Skeletal muscle tissue (tissue), 4 donors: ENCODE measurements around the gene ARID4A. TPM values are rescaled to one million over a fixed set of nuclear protein-coding genes. Genes with fewer than 3 reads are reported as not detected.

ENCODE experiments used
- H3K27ac ChIP-seq: one replicate; pipeline ENCODE4 v1.7.0; 2013; ENCODE audit warnings: mild to moderate bottlenecking, low read depth, low read length, inconsistent platforms
- H3K27me3 ChIP-seq, 3 donors: one replicate each; pipeline ENCODE4 v1.7.0; 2013; ENCODE audit warnings: low read length in 3 of 3; ENCODE audit not compliant: control insufficient read depth in 3 of 3, insufficient read depth in 3 of 3
- H3K36me3 ChIP-seq, 3 donors: one replicate each; pipeline ENCODE4 v1.7.0; 2013; ENCODE audit warnings: low read length in 3 of 3; ENCODE audit not compliant: control insufficient read depth in 3 of 3, insufficient read depth in 3 of 3
- H3K4me1 ChIP-seq, 3 donors: one replicate each; pipeline ENCODE4 v1.7.0; 2013; ENCODE audit warnings: low read length in 3 of 3, mild to moderate bottlenecking in 3 of 3; ENCODE audit not compliant: control insufficient read depth in 3 of 3, insufficient read depth in 3 of 3
- H3K4me3 ChIP-seq, 3 donors: one replicate each; pipeline ENCODE4 v1.7.0; 2013; ENCODE audit warnings: low read length in 3 of 3
- H3K9ac ChIP-seq, 3 donors: one replicate each; pipeline ENCODE4 v1.7.0; 2013; ENCODE audit warnings: low read length in 3 of 3, mild to moderate bottlenecking in 3 of 3, moderate library complexity in 2 of 3, low read depth in 1 of 3
- H3K9me3 ChIP-seq, 3 donors: one replicate each; pipeline ENCODE4 v1.7.0; 2013; ENCODE audit warnings: low read length in 3 of 3; ENCODE audit not compliant: control insufficient read depth in 3 of 3
- total RNA-seq: library from RNA; depleted of rRNA; stranded (reverse); fragments of >200 nt; gene quantifications from one replicate; pipeline ENCODE4 v1.2.3, GENCODE V29; 2014
- donor health status: Osteomylitis.

The ARID4A gene
- total RNA-seq, 1 donor from 2014 or later = 17.7 TPM

GRCh38 chr14:58288106-58288792, 10.1 kb upstream of the ARID4A start:
- no peaks in the 10 kb centered on the region for H3K9me3 ChIP-seq
- H3K9ac ChIP-seq = no peak overlapping the region
- H3K27ac ChIP-seq = no peak overlapping the region
- H3K4me1 ChIP-seq = peaks cover 6 to 9% (median 8%) of the 10 kb centered on the region in 3 donors
- H3K36me3 ChIP-seq = peaks cover 5 to 35% (median 28%) of the 10 kb centered on the region in 3 donors
- no peaks in the 10 kb centered on the region for H3K27me3 ChIP-seq
- H3K4me3 ChIP-seq = no peak overlapping the region

DNA sequence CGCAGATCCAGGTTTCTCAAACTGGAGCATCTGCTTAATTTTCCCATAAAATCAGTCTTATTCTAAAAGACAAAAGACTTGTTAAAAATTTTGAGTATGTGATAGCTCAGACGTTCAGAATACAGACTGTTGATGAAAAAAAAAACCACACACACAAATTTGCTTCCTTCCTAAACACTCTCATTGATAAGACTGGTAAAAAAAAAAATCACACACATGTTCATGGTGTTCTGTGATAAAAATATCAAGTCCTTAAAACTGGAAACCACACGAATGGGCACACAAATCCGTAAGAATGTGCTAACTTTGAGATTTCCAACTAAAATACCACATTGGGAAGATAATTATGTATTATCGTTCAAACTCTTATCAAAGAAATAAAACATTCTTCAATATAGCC, 6.7 kb upstream of the ARID4A start:
- H3K9me3 ChIP-seq = no peaks in the 10 kb centered on the region
- H3K36me3 ChIP-seq = peaks cover 12 to 32% (median 28%) of the 10 kb centered on the region in 3 donors
- peaks cover 2 to 13% (median 2%) of the 10 kb centered on the region in 3 donors for H3K4me1 ChIP-seq
- H3K4me3 ChIP-seq = no peak overlapping the region
- no peak overlapping the region for H3K27ac ChIP-seq
- H3K27me3 ChIP-seq = no peaks in the 10 kb centered on the region
- no peak overlapping the region for H3K9ac ChIP-seq

DNA sequence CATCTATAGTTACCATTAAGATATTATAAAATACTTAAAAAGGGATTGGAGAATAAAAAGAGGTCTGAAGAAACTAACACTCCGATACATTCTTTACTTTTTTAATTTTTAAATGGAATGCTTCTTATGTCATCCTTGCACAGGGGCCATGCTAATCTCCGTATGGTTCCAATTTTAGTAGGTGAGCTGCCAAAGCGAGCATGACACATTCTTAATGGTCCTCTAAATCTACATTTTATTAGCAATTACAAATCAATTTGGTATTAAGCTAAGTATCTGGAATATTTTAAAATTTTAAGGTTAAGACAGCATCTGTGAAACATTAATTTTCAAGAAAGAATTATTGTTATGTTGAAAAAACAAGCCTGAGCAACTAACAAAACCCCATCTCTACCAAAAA, 6.2 kb upstream of the ARID4A start:
- H3K4me3 ChIP-seq = no peak overlapping the region
- no peaks in the 10 kb centered on the region for H3K9me3 ChIP-seq
- no peak overlapping the region for H3K9ac ChIP-seq
- peaks cover 2 to 17% (median 5%) of the 10 kb centered on the region in 3 donors for H3K4me1 ChIP-seq
- peaks cover 12 to 32% (median 28%) of the 10 kb centered on the region in 3 donors for H3K36me3 ChIP-seq
- H3K27ac ChIP-seq = no peak overlapping the region
- H3K27me3 ChIP-seq = no peaks in the 10 kb centered on the region

DNA sequence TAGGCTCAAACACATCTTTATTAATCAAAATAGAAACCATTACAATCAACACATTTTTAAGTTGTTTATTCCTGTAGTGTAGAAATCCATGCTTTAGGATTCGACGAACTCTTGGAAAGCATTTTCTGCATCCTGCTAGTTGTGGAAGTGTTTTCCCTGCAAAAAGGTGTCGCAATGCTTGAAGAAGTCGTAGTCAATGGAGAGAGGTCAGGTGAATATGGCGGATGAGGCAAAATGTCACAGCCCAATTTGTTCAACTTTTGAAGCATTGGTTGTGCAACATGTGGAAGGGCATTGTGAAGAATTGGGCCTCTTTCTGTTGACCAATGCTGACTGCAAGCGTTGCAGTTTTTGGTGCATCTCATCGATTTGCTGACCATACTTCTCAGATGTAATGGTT, 4.2 kb upstream of the ARID4A start:
- peaks cover 12 to 32% (median 23%) of the 10 kb centered on the region in 3 donors for H3K36me3 ChIP-seq
- no peak overlapping the region for H3K27ac ChIP-seq
- H3K9me3 ChIP-seq = no peaks in the 10 kb centered on the region
- no peak overlapping the region for H3K4me3 ChIP-seq
- H3K9ac ChIP-seq = no peak overlapping the region
- no peaks in the 10 kb centered on the region for H3K27me3 ChIP-seq
- H3K4me1 ChIP-seq = peaks cover 2 to 20% (median 5%) of the 10 kb centered on the region in 3 donors

DNA sequence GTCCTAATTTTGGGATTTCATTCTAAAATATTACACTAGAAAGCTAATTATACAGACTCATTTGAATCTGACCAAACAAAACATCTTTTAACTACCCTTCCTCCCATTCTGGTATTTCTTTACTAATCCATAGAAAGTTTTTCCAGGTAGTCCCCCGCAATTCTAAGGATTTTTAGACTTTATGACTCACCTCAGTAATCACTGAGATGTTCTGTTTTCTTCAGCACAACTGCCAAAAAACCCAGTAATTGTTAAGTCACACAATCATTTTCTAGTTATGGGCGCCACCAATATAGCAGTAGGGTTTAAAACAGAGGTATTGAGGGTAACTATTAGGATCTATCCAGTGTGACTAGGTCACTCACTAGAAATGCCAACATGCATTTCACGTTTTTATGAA, 1.6 kb upstream of the ARID4A start:
- no peaks in the 10 kb centered on the region for H3K27me3 ChIP-seq
- H3K4me3 ChIP-seq = peak overlapping the region; percentile 79 to 99 (median 98)
- H3K4me1 ChIP-seq = peaks cover 2 to 31% (median 16%) of the 10 kb centered on the region in 3 donors
- peak overlapping the region; percentile 83 to 97 (median 94) for H3K9ac ChIP-seq
- peak overlapping the region; percentile 92 for H3K27ac ChIP-seq
- peaks cover 10 to 17% (median 13%) of the 10 kb centered on the region in 3 donors for H3K36me3 ChIP-seq
- no peaks in the 10 kb centered on the region for H3K9me3 ChIP-seq

- Histone ChIP-seq H3K36me3 (peaks cover 10 to 17% (median 13%) of the 10 kb centered on the region in 3 donors), H3K27me3 (no peaks in the 10 kb centered on the region), H3K9me3 (no peaks in the 10 kb centered on the region), H3K4me1 (peaks cover 2 to 31% (median 16%) of the 10 kb centered on the region in 3 donors), H3K4me3 (peak overlapping the region; percentile 79 to 99 (median 98)), H3K9ac (peak overlapping the region; percentile 83 to 97 (median 94)), H3K27ac (peak overlapping the region; percentile 92)
Measured at GRCh38 chr14:58297412-58297761, 968 bp upstream of the ARID4A start.

DNA sequence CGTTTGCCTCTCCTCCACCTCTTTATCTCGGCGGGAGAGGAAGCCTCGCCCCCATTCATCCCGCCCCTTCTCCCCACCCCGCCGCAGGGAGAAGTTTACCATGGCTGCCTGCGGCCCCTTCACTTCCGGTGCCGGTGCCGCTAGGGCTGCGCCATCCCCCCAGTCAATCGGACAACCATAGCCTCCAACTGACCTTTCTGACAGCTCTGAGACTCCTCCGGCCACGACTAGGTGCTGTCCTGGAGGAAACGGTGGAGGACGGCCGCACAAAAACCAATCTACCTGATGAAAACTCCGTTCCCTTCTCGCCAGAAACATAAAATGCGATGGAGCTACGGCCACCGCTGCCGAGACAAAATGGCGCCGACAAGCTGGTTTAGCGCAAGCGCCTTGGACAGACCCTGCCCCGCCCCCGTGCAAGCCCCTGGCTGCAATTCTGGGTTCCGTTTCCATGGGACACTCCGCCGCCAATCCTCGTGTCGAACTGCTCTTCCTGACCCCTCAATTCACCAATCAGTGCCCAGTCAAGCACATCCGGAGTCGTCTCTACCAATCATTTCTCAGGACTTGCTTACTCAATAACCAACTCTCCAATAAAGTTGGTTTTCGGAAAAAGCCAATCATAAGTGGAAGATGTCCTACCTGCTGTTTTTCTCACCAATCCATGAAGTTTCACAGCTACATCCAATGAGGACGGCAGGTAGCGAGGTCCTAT, 436 bp upstream of the ARID4A start:
- Histone ChIP-seq H3K9ac (peak overlapping the region; percentile 95 to 97 (median 96)), H3K27ac (peak overlapping the region; percentile 92), H3K4me1 (peaks cover 2 to 31% (median 16%) of the 10 kb centered on the region in 3 donors), H3K27me3 (no peaks in the 10 kb centered on the region), H3K4me3 (peak overlapping the region; percentile 97 to 99 (median 98)), H3K36me3 (peaks cover 10 to 13% (median 12%) of the 10 kb centered on the region in 3 donors), H3K9me3 (no peaks in the 10 kb centered on the region)

DNA sequence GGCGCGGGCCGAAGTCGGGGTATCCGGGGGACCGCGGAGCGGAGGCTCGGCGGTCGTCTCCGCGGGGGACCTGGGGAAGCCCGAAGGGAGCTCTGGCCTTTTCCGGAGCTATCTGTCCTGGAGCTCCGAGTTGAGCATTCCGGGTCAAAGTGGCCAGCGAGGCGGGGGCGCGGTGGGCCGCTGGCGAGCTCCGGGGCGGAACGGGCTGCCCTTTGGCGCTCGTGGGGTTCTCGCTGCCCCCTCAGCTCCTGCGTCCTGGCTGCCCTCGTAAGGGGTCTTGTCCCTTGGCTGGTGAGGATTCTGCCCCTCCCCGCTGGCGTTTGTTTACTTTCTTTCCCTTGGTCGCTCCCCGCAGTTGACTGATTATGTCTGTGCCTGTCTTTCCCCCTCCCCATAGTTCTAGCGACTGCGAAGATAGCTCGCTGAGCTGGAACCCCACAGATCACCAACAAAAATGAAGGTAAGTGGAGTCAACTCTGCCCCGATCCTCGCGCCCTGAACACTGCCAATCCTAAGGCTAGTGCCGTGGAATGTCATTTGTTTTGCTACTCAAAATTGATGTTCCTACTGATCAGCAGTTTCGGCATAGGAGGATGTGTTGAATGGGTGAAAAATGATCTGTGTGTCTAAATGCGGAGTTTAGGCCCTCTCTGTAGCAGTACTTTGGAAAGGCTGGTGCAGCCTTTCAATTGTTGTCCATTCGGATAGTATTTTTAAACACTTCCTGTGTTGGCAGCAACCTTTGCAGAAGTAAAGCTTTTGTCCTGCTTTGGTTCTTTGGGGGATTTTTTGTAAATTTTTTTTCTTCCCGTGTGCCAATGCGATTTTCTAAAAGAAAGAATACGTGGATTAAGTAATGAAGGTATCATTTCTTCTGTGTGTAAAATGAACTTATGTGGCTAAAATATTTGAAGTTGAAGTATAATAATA, 1.3 kb downstream of the ARID4A start:
- peak overlapping the region; percentile 91 to 95 (median 94) for H3K9ac ChIP-seq
- H3K4me3 ChIP-seq = peak overlapping the region; percentile 93 to 98 (median 97)
- H3K9me3 ChIP-seq = no peaks in the 10 kb centered on the region
- no peaks in the 10 kb centered on the region for H3K27me3 ChIP-seq
- peak overlapping the region; percentile 92 for H3K27ac ChIP-seq
- peaks cover 2 to 31% (median 16%) of the 10 kb centered on the region in 3 donors for H3K4me1 ChIP-seq
- peaks cover 0 to 10% (median 2%) of the 10 kb centered on the region in 3 donors for H3K36me3 ChIP-seq

DNA sequence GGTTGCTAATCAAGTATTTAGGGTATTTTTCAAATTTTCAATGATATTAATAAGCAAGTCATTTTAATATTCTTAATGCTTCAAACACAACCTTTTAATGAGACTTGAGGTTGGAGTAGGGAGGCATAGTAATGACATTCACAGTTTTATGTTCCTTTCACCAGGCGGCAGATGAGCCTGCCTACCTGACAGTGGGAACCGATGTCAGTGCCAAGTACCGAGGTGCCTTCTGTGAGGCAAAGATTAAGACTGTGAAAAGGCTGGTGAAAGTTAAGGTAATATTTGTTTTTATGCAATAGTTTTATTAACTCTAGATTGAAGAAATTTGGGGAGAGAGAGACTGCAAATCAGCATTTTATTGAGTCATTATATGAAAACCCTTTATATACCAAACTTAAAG, 3.1 kb downstream of the ARID4A start:
- Histone ChIP-seq H3K4me1 (peaks cover 0 to 20% (median 16%) of the 10 kb centered on the region in 3 donors), H3K36me3 (peaks cover 0 to 12% (median 10%) of the 10 kb centered on the region in 3 donors), H3K27me3 (no peaks in the 10 kb centered on the region), H3K27ac (no peak overlapping the region), H3K4me3 (no peak overlapping the region), H3K9me3 (no peaks in the 10 kb centered on the region), H3K9ac (peak overlapping the region in 1 of 3 donors; percentile 8)
